Activated T-helper 17 cell treated with anti-CD3 and anti-CD28 coated beads, Interleukin-2, amount 50 U/mL, for 72 hours (primary cell): ENCODE measurements around the gene GPR101. TPM values are rescaled to one million over a fixed set of nuclear protein-coding genes. Genes with fewer than 3 reads are reported as not detected.
A peak's percentile ranks its signal among the peaks of the same experiment; 100 is the strongest.

Experiments
- ATAC-seq: fragments of 150-1000 bp; cut with Tn5 transposase; replicated peaks from 2 replicates; pipeline ENCODE4 v1.10.0; 2021; ENCODE audit warnings: mild to moderate bottlenecking, moderate library complexity
- H3K27ac Mint-ChIP-seq: one replicate; pipeline ENCODE4 v1.8.0; 2022; ENCODE audit warnings: mixed read lengths
- H3K27me3 Mint-ChIP-seq: one replicate; pipeline ENCODE4 v1.8.0; 2022; ENCODE audit warnings: mixed read lengths
- H3K36me3 Mint-ChIP-seq: one replicate; pipeline ENCODE4 v1.8.0; 2022; ENCODE audit warnings: low read depth, mild to moderate bottlenecking, mixed read lengths
- H3K4me1 Mint-ChIP-seq: one replicate; pipeline ENCODE4 v1.8.0; 2022; ENCODE audit warnings: mixed read lengths
- H3K4me3 Mint-ChIP-seq: one replicate; pipeline ENCODE4 v1.8.0; 2022; ENCODE audit warnings: mild to moderate bottlenecking, mixed read lengths
- H3K9me3 Mint-ChIP-seq: one replicate; pipeline ENCODE4 v1.8.0; 2022; ENCODE audit warnings: mixed read lengths
- total RNA-seq, 2 donors: library from RNA; stranded (reverse); gene quantifications; one replicate each; pipeline ENCODE4 v1.2.3, GENCODE V29; 2022

Gene GPR101, protein sequence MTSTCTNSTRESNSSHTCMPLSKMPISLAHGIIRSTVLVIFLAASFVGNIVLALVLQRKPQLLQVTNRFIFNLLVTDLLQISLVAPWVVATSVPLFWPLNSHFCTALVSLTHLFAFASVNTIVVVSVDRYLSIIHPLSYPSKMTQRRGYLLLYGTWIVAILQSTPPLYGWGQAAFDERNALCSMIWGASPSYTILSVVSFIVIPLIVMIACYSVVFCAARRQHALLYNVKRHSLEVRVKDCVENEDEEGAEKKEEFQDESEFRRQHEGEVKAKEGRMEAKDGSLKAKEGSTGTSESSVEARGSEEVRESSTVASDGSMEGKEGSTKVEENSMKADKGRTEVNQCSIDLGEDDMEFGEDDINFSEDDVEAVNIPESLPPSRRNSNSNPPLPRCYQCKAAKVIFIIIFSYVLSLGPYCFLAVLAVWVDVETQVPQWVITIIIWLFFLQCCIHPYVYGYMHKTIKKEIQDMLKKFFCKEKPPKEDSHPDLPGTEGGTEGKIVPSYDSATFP
- total RNA-seq = not detected

GRCh38 chrX:137033774-137034507 lies at the start of gene GPR101:
Gene GPR101 (minus strand): TSS chrX:137033995. CDS start chrX:137031674, 2,321 bp downstream.
- Mint-ChIP-seq H3K4me1 (peaks cover 4% of the 10 kb centered on the region), H3K27me3 (peaks cover 28% of the 10 kb centered on the region), H3K27ac (no peak within 1 kb of the TSS), H3K36me3 (no peaks in the 10 kb centered on the region), H3K4me3 (peak within 1 kb of the TSS; percentile 55), H3K9me3 (no peaks in the 10 kb centered on the region)
- no peak for ATAC-seq

DNA sequence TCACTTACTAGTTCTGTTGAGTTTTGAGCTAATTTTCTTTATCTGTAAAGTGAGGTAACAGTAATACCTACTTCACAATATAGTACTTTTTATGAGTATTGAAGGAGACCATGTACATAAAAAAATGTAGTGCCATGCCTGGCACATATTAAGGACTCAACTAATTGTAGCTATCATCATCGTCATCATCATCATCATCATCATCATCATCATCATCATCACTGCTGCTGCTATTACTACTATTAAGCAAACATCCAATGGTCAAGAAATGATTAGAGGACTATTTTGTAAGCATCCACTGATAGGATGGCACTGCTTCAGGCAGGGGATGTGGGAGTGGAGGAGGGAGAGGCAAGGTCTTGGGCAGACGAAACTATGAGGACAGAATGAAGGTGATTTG lies 47.4 kb upstream of the GPR101 start:
- Mint-ChIP-seq H3K36me3 (no peaks in the 10 kb centered on the region), H3K4me1 (no peaks in the 10 kb centered on the region), H3K4me3 (no peak overlapping the region), H3K9me3 (no peaks in the 10 kb centered on the region), H3K27me3 (peaks cover 21% of the 10 kb centered on the region), H3K27ac (no peak overlapping the region)
- no peak for ATAC-seq

GRCh38 chrX:137072396-137072795 lies 38.6 kb upstream of the GPR101 start:
- Mint-ChIP-seq H3K4me3 (no peak overlapping the region), H3K4me1 (no peaks in the 10 kb centered on the region), H3K9me3 (no peaks in the 10 kb centered on the region), H3K36me3 (no peaks in the 10 kb centered on the region), H3K27ac (no peak overlapping the region), H3K27me3 (peaks cover 3% of the 10 kb centered on the region)
- no peak for ATAC-seq

GRCh38 chrX:137071596-137071995 lies 37.8 kb upstream of the GPR101 start:
- Mint-ChIP-seq H3K36me3 (no peaks in the 10 kb centered on the region), H3K27me3 (peaks cover 3% of the 10 kb centered on the region), H3K9me3 (no peaks in the 10 kb centered on the region), H3K27ac (no peak overlapping the region), H3K4me1 (no peaks in the 10 kb centered on the region), H3K4me3 (no peak overlapping the region)
- no peak for ATAC-seq

DNA sequence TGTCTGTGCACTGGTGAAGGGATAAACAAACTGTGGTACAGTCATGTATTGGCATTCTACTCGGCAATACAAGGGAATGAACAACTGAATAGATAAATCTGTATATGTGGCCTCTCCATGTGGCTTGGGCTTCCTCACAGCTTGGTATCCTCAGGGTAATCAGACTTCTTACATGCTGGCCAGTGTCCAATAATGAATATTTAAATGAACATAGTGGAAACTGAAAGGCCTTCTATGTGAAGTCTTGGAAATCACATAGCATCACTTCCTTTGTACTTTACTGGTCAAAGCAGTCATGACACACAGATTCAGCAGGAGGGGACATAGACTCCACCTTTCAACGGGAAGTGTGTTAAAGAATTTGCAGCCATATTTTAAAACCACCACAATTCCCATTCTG lies 33.4 kb upstream of the GPR101 start:
- H3K4me3 Mint-ChIP-seq = no peak overlapping the region
- no peaks in the 10 kb centered on the region for H3K9me3 Mint-ChIP-seq
- ATAC-seq = no peak
- H3K36me3 Mint-ChIP-seq = no peaks in the 10 kb centered on the region
- peaks cover 4% of the 10 kb centered on the region for H3K27me3 Mint-ChIP-seq
- H3K27ac Mint-ChIP-seq = no peak overlapping the region
- H3K4me1 Mint-ChIP-seq = no peaks in the 10 kb centered on the region

DNA sequence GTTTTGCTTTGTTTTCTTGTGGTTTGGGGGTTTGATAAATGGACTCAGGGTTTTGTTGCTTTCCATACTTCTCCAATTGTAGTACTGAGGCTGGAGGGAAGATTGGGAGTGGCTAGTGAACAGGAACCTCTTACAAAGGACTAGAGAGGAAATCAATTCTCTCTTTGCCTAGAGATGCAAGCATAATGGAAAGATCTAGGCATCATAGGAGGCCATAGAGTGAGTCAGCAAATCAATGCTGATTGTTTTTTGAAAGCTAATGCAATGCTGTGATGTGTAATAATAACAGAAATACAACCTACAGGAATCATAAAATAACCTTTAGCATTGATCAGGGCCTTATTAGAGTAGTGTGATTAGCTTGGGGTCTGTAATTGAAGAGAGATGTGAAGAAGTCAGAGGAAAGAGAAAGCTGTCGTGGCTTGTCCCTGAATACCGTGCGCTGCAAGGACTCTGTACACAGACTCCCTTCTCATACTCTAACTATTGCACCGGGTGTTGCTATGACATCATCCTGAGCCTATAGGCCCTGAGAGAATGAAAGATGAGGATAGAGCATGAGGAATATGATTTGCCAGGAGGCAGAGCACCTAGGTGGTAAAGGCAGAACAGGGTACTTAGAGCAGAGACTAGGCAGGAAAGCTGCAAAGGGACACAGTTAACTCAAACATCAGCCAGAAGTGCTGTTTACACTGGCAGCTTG lies 29.3 kb upstream of the GPR101 start:
- no peak overlapping the region for H3K4me3 Mint-ChIP-seq
- no peak for ATAC-seq
- no peaks in the 10 kb centered on the region for H3K36me3 Mint-ChIP-seq
- H3K27ac Mint-ChIP-seq = no peak overlapping the region
- peaks cover 12% of the 10 kb centered on the region for H3K27me3 Mint-ChIP-seq
- H3K9me3 Mint-ChIP-seq = no peaks in the 10 kb centered on the region
- no peaks in the 10 kb centered on the region for H3K4me1 Mint-ChIP-seq

GRCh38 chrX:137058339-137059127 lies 24.7 kb upstream of the GPR101 start:
- no peak overlapping the region for H3K4me3 Mint-ChIP-seq
- H3K9me3 Mint-ChIP-seq = no peaks in the 10 kb centered on the region
- ATAC-seq = peak; percentile 28

DNA sequence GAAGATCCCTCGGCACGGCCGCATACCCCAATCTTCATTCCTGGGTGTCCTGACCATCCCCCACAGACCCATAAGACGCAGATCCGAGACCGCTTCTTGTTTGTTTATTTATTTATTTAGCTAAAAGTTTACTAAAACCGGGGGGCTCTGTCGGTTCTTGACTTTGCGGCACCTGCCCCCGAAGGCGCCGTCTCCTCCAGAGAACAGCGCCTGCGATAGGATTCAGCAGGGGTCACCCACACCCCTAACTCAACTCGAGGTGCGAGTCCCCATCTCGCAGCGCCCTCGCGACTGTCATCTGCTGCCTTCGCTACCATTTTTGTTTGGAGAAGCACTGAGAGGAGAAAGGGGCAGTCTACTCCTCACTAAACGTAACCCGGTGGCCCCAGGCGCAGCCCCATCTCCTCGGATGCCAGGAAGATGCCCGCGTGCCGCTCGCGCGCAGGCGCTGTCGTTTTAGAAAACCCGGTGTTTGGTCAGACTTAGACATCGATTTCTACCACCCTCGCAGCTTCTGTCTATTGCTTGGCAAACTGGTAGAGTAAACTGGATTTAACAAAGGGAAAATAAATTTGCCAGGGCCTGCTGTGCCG lies 18.9 kb upstream of the GPR101 start:
- peak overlapping the region; percentile 83 for H3K4me3 Mint-ChIP-seq
- peak overlapping the region; percentile 67 for H3K27ac Mint-ChIP-seq
- H3K36me3 Mint-ChIP-seq = no peaks in the 10 kb centered on the region
- H3K4me1 Mint-ChIP-seq = no peaks in the 10 kb centered on the region
- ATAC-seq = peak; percentile 60
- no peaks in the 10 kb centered on the region for H3K9me3 Mint-ChIP-seq
- peaks cover 15% of the 10 kb centered on the region for H3K27me3 Mint-ChIP-seq

More at GRCh38 chrX:137058339-137059127, 24.7 kb upstream of the GPR101 start:
- peaks cover 19% of the 10 kb centered on the region for H3K27me3 Mint-ChIP-seq
- H3K27ac Mint-ChIP-seq = no peak overlapping the region
- H3K4me1 Mint-ChIP-seq = no peaks in the 10 kb centered on the region
- H3K36me3 Mint-ChIP-seq = no peaks in the 10 kb centered on the region

GRCh38 chrX:137051978-137052642 lies 18.3 kb upstream of the GPR101 start:
- Mint-ChIP-seq H3K27me3 (peaks cover 15% of the 10 kb centered on the region), H3K36me3 (no peaks in the 10 kb centered on the region), H3K9me3 (no peaks in the 10 kb centered on the region), H3K4me3 (peak overlapping the region; percentile 83), H3K4me1 (no peaks in the 10 kb centered on the region), H3K27ac (peak overlapping the region; percentile 67)
- ATAC-seq = peak; percentile 93

DNA sequence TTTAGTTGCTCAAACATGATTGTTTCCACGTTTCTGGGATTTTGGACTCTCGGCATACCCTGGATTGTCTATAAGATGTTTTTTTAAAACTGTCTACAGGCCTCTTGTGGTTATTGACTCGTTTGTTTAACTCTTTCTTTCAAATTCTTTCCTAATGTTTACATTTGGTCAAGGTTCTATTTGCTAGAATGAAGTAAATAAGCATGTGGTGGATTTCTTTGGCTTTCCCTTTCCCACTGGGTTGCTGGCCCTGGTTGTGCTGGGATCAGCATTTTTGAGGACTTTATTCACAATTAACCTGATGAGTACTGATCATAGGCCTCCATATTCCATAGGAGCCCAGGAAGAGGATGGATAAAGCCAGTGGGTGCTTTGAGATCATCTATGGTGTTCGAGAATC lies 11.1 kb upstream of the GPR101 start:
- ATAC-seq = no peak
- H3K4me1 Mint-ChIP-seq = no peaks in the 10 kb centered on the region
- H3K27me3 Mint-ChIP-seq = no peaks in the 10 kb centered on the region
- no peak overlapping the region for H3K27ac Mint-ChIP-seq
- H3K9me3 Mint-ChIP-seq = no peaks in the 10 kb centered on the region
- no peak overlapping the region for H3K4me3 Mint-ChIP-seq
- H3K36me3 Mint-ChIP-seq = no peaks in the 10 kb centered on the region

DNA sequence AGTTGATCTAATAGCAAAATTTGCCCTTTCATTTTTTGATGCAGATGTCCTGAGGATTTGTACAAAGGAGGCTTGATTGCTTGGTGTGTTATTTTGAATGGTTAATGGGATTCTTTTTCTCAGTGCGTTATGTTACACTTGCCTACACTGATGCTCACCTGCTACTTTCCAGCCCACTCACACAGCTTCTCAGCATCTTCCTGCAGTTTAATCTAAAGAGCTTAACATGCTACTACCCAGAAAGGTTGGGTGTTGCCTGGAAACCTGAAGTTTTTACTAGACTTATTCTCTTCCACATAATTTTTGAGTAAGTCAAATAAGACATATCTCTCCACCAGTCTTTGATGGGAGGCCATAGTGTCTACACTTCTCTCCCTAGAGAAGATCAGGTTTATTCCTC lies 9.9 kb upstream of the GPR101 start:
- no peak overlapping the region for H3K4me3 Mint-ChIP-seq
- no peak for ATAC-seq
- no peak overlapping the region for H3K27ac Mint-ChIP-seq
- H3K9me3 Mint-ChIP-seq = no peaks in the 10 kb centered on the region
- H3K36me3 Mint-ChIP-seq = no peaks in the 10 kb centered on the region
- H3K27me3 Mint-ChIP-seq = no peaks in the 10 kb centered on the region
- H3K4me1 Mint-ChIP-seq = no peaks in the 10 kb centered on the region

DNA sequence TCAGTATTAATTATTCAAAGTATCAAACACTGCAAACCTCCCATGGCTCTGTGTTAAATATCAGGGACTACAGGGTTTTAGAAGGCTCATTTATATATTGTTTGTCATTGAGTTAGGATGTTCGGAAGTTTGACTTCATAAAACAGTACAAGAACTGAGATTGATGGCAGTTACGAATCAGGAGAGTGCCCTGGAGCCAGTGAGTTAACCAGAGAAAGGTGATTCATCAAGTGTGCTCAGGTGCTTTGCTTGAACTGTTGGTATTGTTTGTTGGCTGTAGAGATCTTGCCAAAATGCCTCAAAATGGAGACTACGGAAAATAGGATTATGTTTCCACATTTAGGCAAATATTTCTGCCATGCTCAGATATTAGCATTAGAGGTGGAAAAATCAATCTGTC lies 7.5 kb upstream of the GPR101 start:
- no peak for ATAC-seq
- no peak overlapping the region for H3K4me3 Mint-ChIP-seq
- no peaks in the 10 kb centered on the region for H3K9me3 Mint-ChIP-seq
- no peak overlapping the region for H3K27ac Mint-ChIP-seq
- H3K36me3 Mint-ChIP-seq = no peaks in the 10 kb centered on the region
- no peaks in the 10 kb centered on the region for H3K27me3 Mint-ChIP-seq
- H3K4me1 Mint-ChIP-seq = no peaks in the 10 kb centered on the region

DNA sequence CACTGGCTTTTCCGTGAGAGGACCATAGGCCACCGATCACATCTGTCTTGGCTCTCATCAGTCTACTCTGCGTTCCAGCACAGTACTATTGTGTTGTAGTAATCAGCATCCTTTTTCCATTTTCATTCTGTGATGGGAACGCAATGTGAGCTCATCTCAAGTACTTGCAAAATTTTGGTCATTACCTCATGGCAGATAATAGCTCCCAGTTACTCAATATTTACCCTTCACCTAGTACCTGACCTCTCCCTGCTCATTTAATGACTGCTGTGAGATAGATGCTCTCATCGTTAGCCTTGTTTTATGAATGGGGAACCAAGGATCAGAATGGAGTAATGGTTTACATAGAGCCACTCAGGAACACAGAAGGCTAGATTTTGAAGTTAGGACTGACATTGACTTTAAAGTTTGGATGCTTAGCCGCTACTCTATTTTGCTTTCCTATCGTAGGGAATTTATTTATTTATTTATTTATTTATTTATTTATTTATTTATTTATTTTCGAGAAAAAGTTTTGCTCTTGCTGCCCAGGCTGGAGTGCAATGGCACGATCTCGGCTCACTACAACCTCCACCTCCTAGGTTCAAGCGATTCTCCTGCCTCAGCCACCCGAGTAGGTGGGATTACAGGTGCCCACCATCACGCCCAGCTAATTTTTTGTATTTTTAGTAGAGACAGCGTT lies 6.5 kb upstream of the GPR101 start:
- no peaks in the 10 kb centered on the region for H3K4me1 Mint-ChIP-seq
- no peaks in the 10 kb centered on the region for H3K36me3 Mint-ChIP-seq
- no peak for ATAC-seq
- H3K27me3 Mint-ChIP-seq = peaks cover 6% of the 10 kb centered on the region
- no peaks in the 10 kb centered on the region for H3K9me3 Mint-ChIP-seq
- no peak overlapping the region for H3K4me3 Mint-ChIP-seq
- no peak overlapping the region for H3K27ac Mint-ChIP-seq
